HG03103 (cell line): ENCODE data around the gene EMP2.
"Not testable (repeated sequence)": the region's sequence is repeated elsewhere in the genome, so short reads cannot be mapped to it uniquely, and the experiment has no call there.

Experiments used
- ATAC-seq: cut with Tn5 transposase; IDR thresholded peaks from one replicate; pipeline ENCODE4 v1.9.1; 2021; ENCODE audit warnings: low read depth; ENCODE audit not compliant: unreplicated experiment

Gene EMP2

DNA sequence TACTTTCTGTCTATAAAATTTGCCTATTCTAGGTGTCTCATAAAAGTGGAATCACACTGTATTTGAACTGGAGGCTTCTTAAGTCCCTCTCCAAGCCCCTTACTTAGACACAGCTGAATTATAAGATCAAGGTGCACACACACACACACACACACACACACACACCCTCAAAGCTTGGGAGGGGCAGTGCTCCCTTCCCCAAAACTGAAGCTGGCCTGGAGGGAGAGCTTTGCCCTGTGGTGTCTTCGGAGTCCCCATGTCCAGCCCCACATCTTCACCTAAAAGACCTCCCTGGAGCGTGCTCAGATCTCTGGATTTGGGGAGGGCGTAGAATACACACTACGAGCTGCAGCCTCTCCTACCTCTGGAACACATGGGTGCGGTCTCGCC lies 828 bp downstream of the EMP2 start:
- no peak for ATAC-seq

DNA sequence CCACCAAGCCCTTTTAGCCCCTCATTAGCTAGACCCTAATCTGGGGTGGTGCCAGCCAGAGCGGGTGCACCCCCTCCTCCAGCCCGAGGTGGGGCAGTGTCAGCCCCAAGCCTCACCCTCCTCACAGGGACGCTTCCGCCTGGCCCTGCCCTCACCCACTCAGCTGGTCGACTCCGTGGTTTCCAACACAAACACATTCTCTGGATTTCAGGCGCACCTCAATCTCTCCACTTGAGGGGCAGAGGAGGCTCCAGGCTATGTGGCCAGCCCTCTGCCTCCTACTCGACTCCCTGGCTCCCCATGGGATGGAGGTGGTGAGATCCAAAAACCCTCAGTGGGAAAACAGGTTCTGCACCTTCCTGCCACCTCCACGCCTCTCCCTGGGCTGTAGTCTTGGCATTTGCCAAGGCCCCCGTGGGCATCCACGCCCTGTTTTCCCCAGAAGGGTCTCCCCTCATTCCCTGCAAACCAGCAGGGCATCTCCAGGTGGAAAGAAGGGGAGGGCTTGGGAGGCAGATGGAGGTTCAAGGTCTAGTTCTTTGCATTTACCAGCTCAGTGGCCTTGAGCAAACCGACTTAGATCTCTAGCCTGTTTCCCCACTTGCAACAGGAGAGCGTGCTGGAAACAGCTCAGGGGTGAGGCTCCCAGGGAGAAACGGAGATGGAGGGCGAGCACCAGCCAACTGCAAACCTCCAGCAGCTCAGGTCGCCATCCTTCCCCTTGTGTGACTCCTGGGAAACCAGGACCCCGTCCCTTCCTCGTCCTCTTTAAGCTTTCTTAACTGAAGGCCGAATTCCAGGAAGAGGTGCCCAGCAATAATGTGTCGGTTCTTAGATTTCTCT lies 1.7 kb downstream of the EMP2 start:
- no peak for ATAC-seq

DNA sequence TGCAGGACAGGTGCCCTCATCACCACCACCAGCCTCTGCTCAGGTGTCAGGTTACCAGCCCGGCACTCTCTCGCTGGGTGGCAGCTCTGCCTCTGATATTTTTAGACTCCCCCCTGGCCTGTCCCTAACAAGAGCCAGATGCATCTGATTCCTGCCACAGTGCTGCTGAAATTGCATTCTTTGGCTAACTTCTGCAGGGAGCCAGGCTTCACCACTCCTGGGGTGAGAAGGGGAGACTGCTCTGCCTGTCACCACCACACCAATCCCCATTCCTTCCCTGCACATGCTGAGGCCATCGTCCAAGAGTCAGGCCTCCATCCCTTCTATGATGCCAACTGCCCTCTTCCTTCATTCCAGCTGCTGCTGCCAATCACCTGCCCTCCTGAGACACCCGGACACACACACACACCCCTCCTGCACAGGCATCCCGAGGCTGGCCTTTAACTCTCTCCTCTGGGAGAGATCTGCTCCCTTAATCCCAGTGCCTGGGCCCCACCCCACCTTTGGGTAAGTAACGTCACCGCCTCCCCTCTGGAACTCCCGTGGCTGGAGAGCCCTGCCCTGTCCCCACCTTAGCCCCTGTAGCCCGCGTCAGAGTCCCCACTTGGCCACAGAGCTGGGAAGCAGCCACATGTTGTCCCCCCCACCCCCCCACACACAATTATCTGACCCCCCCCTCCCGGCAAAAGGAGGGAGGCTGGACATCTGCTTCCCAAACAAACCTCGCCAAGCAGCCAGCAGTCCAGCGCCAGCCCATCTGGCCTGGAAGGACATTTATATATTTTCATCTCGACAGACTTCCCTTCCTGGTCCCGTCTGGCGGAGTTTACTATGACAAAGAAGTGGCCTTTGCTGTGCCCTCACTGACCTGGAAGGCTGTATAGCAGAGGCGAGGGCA lies 2.8 kb downstream of the EMP2 start:
- no peak for ATAC-seq

DNA sequence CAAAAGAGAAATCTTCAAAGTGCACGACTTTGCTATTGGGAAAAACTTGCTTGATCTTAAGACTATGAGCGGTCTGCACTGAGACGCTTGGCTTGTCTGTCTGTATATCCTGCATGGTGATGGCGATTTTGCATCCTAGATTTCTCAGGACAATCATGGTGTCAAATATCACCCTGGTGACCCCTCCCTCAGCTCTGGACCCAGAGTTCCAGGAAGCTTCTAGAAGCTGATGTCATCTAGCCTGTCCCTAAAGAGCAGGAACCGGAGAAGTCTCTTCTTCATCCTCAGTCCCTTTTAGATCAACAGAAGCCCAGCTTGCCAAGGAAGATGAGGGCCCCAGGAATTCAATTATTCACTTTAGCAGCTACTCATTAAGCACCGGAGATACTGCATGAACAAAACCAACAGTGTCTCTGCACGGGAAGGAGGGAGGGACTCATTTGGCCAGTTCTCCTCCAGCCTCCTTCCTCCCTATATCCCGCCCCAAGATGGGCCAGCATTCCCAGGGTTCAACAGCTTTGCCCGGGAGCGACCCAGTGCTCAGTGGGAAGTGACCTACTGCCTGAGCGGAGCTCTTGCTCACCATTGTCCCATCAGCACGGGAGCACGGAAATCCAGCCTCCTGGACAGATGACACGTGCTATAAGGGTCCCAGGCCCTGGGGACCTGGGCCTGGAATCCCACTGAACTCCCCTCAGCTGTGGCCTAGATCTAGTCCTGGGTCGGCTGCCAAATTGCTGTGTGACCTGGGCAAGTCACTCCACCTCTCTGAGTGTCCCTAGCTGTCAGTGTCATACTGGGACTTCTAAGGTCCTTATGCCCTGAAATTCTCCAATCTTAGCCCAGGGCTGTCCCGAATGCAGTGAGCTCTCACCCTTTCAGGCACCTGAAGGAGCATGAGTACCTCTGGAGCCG lies 3.8 kb downstream of the EMP2 start:
- ATAC-seq, result no peak

DNA sequence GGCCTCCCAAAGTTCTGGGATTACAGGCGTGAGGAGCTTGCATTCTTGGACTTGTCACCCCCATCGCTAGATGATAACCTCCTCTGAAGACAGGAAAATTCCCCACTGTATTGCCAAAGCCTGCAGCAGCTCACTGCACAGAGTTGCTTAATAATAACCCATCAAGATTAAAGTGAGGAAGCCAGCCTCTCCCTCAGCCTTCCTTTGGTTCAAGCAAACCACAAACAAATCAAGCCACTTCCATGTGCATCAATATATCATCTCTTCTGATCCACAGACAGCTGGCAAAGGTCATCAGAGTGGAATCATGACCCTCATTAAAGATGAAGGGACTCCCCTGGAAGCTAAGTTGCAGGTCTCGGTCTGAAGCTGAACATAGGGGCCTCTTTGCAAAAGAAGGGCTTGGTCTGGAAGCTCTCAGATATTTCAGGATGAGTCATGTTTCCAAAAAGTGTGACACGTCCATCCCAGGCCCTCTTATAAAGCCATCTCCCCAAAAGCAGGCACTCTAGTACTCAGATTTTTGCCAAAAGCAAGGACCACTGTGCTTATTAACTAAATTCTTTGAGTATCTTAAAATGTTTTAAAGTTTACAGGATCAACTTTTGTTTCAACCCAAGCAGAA lies 4.8 kb downstream of the EMP2 start:
- ATAC-seq, result no peak

DNA sequence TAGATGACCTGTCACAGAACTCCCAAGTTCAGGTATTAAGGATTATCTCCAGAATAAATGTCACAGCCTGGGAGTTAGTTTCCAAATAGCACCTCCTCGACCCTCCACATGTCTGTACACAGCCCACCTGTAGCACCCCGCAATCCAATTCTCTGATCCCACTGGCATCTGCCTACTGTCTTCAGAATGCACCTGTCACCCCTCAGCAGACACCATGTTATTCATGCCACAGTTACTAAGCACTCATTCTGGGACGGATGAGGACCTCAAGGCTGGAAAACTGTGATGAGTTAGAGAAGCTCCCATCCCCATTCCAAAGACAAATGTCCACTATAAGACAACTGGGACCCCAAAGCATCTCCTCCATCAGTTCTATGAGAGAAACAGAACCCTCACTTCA lies 7.8 kb downstream of the EMP2 start:
- ATAC-seq, result no peak

DNA sequence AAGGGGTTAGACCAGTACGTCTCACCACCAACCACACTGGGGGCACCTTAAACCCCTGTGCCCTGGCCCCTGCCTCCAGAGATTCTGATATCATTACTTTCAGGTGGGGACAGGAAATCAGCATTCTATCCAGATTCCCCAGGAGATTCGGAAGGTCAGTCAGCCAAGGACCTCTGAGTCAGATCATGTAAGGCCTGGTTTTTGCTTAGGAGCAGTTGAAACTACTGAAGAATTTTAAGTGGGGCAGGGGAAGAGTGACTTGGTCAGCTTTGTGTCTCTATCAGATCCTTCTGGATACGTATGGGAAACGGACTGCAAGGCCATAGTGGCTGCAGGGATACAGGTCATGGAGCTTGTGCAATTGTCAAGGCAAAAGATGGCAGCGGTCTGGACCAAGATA lies 9.0 kb downstream of the EMP2 start:
- ATAC-seq, result no peak

DNA sequence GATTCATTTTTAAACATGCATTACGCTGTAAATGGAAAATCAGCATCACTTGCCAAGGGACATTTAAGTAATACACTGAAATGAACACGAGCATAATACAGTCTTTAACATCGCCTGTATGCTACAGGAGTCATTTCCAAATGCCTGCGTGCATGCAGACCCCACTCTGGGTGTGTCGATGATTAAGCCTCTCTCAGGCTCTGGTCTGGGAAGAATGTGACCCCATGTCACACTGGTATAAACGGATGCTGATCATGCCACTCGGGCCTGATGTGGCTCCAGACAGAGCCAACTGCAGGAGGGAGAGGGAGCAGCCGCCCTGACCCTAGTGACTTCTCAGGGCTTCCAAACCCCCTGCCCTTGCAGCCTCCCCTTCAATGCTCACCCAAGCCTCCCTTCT lies 10.8 kb downstream of the EMP2 start:
- ATAC-seq, result no peak

DNA sequence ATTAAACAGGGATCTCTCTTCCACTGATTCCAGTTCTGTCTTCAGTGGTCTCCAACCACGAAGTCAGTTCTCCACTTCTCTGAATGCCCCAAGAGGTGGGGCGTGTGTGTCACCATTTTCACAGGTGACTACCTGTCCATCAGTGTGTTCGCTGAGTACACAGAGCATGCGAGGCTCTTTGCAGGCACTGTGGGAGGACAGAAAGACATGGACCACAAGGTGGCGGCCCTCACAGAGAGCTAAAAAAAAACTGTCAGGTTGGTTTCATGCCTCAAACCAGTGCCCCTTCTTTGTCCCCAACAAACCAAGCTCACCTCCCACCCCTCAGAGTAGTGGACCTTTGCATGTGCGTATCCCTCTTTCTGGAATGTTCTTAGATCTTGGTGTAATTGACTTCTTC lies 13.8 kb downstream of the EMP2 start:
- ATAC-seq, result no peak

DNA sequence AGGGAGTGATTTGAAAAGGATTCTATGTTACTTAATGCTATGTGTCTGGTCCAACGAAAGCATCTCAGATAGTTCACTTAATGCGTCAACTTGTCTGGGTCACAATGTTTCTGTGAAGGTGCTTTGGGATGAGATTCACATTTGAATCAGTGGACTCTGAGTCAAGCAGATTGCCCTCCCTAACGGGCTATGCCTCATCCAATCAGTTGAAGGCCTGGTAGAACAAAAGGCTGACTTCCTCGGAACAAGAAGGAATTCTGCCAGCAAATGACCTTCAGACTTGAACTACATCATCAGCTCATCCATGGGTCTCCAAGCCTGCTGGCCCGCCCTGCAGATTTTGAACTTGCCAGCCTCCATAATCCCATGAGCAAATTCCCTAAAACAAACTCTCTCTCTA lies 15.2 kb downstream of the EMP2 start:
- no peak for ATAC-seq

DNA sequence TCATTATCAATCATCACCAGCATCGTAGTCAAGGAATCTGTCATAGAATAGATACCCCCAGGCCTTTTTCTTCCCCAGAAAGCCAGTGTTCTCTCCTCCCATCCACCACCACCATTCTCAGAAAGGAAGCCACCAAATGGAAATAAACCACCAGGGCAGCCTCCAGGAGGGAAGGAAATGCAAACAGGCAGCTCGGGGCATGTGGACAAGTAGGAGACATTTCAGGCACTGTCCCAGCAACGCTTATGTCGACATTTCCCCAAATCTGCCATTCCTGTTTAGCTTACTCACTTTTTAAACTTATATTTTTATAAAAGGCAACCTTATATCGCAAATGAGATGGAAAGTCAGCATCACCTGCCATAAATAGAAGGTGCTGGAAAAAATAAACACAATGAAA lies 15.8 kb downstream of the EMP2 start:
- no peak for ATAC-seq

DNA sequence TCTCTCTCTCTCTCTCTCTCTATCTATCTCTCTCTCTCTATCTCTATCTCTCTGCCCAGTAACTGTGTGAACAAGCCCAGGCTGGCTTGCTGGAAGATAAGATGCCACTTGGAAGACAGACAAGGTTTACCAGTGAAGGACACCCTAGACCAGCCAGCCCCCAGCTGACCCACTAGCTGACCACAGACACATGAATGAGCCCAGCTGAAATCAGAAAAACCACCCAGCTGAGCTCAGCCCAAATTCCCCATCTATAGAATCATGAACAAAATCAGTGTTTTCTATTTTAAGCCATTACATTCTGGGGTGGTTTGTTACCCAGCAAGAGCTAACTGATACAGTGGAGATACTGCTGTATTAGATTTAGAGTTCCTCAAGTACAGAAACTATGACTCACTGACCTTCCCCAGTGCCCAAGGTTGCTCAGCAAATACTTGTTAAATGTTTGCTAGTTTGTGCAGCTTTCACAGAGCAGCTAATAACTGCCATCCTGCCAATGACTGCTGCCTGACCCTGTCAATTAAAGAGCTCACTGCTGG lies 18.0 kb downstream of the EMP2 start:
- ATAC-seq, result no peak

DNA sequence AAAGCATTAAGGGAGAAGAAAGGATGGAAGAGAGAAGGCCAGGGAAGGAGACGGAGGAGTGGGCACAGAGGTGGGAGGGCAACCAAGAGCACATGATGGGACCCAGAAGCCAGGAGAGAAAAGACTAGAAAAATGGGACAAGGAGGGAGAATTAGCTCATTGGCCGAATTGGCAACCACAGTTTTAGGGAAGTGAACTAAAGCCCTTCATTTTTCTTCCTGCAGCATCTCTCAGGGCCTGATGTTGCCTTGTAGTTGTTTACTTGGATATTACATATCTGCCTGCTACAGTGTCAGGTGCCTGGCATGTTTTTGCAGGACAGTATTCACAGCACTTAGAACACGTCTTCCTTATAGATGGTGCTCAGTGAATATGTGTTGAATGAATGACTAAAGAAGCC lies 19.0 kb downstream of the EMP2 start:
- ATAC-seq, result no peak

DNA sequence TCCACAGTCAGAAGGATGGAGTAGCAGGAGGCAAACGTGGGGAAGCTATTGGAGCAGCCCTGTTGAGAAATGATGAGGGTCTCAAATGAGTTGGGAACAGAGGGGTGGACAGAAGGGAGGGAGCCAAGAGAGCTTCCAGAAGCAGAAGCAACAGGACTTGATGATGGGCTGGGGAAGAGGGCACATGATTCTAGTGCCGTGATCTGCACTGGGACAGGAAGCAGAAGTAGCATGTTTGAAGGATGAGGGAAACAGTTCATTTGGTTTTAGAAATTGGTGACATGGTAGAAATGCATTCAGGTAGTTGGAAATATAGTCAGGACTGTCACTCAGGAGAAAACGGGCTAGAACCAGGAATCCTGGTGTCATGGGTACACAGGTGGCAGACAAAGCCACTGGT lies 19.4 kb downstream of the EMP2 start:
- no peak for ATAC-seq

DNA sequence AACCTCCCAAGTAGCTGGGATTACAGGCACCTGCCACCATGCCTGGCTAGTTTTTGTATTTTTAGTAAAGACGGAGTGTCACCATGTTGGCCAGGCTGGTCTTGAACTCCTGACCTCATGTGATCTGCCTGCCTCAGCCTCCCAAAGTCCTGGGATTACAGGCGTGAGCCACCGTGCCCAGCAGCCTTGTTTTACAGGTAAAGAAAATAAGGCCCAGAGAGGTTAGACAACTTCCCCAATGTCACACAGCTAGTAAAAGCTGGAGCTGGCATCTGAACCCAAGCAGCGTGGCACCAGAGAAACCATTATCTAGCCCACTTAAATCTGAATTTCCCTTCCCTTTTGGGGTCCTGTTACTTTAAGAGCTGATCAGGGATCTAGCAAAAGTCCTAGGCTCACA lies 20.6 kb downstream of the EMP2 start:
- ATAC-seq, result not testable (repeated sequence)

DNA sequence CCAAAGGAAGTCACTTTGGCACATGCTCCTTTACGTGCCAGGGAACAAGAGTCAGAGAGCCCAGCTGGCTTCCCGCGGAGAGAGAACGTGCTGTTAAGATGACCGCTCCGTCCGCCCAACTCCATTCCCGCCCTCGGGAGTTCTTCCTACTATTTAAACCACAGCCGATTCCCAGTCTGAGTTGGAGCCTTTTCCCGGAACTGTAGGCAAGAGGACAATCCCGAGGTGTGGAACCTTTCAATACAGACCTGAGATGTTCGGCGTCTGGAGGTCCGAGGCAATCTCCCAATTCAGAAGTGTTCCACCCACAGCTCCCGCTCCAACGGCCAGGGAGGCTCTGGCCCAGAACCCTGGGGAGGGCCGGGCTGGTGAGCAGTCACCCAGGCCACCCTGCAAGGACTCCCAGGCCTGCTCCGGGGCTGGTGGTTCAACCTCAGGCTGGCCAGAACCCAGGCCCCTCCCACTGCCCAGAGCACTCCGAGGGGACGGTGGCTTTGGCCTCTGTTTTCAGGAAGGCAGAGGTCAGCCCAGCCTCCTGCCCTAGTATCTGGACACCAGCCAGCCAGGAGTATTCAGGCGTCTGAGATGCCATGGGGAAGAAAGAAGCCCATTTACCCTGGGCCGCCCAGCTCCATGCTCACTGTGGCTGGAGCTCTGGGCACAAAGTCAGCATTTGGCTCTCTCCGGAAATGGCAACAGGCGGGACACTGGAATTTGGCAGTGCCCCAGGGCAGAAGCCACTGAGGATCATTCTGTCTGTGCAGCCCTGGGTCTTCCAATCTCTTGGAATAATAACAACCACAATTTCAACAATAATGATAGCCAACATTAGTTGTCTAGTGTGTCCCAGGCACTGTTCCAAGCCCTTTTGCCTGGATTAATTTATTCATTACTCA lies 21.4 kb downstream of the EMP2 start:
- ATAC-seq, result no peak

DNA sequence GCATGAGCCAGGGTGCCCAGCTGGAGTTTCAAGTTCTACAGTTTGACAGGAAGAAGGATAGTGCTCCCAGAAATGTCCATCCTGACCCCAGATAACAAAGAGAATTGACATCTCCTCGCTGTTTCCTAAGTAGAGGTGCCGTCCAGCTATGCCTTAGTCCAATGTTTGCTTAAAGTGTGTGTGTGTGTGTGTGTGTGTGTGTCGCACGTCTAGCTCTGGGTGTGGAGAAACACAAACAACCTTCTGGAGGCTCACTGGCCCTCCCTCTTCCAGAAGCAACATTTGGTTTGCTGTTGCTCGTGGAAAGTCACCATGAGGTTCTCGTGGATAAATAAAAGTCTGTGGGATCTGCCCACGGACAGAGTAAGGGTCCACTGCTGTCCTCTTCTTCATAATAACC lies 22.1 kb downstream of the EMP2 start:
- no peak for ATAC-seq

DNA sequence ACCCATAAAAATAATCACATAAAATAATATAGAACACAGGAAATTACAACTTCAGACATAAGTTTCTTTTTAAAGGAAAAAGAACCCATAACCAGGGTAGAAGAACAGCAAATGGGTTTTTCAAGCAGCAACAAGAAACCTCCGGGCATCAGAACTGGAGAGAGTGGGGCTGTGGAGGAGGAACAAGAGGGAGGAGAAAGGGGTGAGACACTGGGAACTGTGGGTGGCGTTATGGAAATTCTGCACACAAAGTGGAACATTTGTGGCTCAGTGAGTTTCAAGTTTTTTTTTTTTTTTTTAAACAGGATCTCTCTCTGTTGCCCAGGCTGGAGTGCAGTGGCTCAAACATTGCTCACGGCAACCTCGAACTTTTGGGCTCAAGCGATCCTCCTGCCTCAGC lies 22.6 kb downstream of the EMP2 start:
- ATAC-seq, result no peak

DNA sequence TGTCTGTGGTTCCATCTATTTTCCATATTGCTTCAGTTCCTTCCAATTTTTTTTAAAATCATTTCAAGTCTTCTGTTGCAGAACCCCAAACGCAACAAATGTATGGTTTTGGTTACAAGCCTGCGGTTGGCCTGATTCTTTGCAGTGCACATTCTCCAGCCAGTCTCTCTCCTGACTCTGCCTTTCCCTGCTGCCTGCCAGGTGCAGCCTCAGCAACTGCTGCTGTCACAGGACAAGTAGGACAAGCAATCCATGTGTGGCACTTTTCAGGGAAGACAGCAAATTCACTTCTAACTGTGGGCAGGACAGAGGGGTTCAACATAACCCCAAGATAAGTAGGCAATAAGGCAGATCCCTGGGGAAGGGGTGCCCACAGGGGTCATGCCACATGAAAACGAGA lies 24.2 kb downstream of the EMP2 start:
- no peak for ATAC-seq
